HG03521 (cell line): ENCODE measurements around the gene MAPRE3.
A peak's percentile ranks its signal among the peaks of the same experiment; 100 is the strongest.
"Not testable (repeated sequence)": the region's sequence is repeated elsewhere in the genome, so short reads cannot be mapped to it uniquely, and the experiment has no call there.

Experiments used
- ATAC-seq: cut with Tn5 transposase; IDR thresholded peaks from one replicate; pipeline ENCODE4 v1.9.1; 2021; ENCODE audit warnings: mild to moderate bottlenecking, moderate library complexity; ENCODE audit not compliant: unreplicated experiment

The MAPRE3 gene

GRCh38 chr2:26970244-26970927, at the start of gene MAPRE3:
Gene MAPRE3 (plus strand): TSS chr2:26970637. CDS start chr2:27022219, 51,582 bp downstream.
- peak; percentile 78 for ATAC-seq

GRCh38 chr2:26921323-26921722, 49.1 kb upstream of the MAPRE3 start:
- no peak for ATAC-seq

GRCh38 chr2:26922405-26923188, 47.8 kb upstream of the MAPRE3 start:
- ATAC-seq, result no peak

- ATAC-seq, result not testable (repeated sequence)
Measured at GRCh38 chr2:26923189-26923466, 47.3 kb upstream of the MAPRE3 start.

GRCh38 chr2:26924731-26925099, 45.7 kb upstream of the MAPRE3 start:
- no peak for ATAC-seq

- no peak for ATAC-seq
Measured at GRCh38 chr2:26925100-26925791, 45.2 kb upstream of the MAPRE3 start.

GRCh38 chr2:26927221-26927620, 43.2 kb upstream of the MAPRE3 start:
- ATAC-seq, result no peak

GRCh38 chr2:26932974-26933373, 37.5 kb upstream of the MAPRE3 start:
- ATAC-seq, result no peak

- ATAC-seq, result no peak
Measured at GRCh38 chr2:26933431-26934334, 36.8 kb upstream of the MAPRE3 start.

- no peak for ATAC-seq
Measured at GRCh38 chr2:26934335-26934724, 36.1 kb upstream of the MAPRE3 start.

GRCh38 chr2:26934985-26935384, 35.5 kb upstream of the MAPRE3 start:
- ATAC-seq, result no peak

GRCh38 chr2:26936855-26937254, 33.6 kb upstream of the MAPRE3 start:
- no peak for ATAC-seq

GRCh38 chr2:26938399-26939118, 31.9 kb upstream of the MAPRE3 start:
- no peak for ATAC-seq

GRCh38 chr2:26940001-26940400, 30.4 kb upstream of the MAPRE3 start:
- no peak for ATAC-seq

GRCh38 chr2:26941486-26941885, 29.0 kb upstream of the MAPRE3 start:
- no peak for ATAC-seq

GRCh38 chr2:26942543-26943295, 27.7 kb upstream of the MAPRE3 start:
- no peak for ATAC-seq

GRCh38 chr2:26945991-26946750, 24.3 kb upstream of the MAPRE3 start:
- ATAC-seq, result no peak

GRCh38 chr2:26946841-26947784, 23.3 kb upstream of the MAPRE3 start:
- ATAC-seq, result no peak
